ENCODE results near the gene LIPI.
"Not testable (repeated sequence)": the region's sequence is repeated elsewhere in the genome, so short reads cannot be mapped to it uniquely, and the experiment has no call there.

Gene LIPI

GRCh38 chr21:14071902-14072734 is 138.6 kb downstream of the LIPI start:
- no peak for DNase-seq

DNA sequence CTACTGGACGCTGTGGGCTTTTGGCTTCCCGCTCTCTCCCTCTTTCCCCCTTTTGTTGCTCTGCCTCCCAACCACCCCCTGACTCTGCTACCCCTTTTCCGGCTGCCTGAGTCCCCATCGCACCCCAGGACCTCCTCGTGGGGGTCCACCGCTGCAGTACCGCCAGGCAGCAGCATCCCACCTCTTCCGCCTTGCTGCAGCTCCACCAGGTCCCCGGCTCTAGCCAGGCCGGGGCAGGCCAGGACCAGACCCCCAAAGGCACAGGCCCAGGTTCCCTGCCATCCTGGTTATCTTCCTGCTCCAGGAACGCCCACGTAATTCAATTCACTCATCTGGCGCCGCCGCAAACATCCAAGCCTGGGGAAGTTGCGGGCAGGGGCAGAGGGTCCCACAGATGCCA is 139.8 kb downstream of the LIPI start:
- DNase-seq = no peak

GRCh38 chr21:14070049-14070893 is 140.5 kb downstream of the LIPI start:
- DNase-seq = no peak

- DNase-seq = no peak
Measured at GRCh38 chr21:14064296-14064645, 146.5 kb downstream of the LIPI start.

GRCh38 chr21:14063620-14064295 is 147.0 kb downstream of the LIPI start:
- DNase-seq = not testable (repeated sequence)

DNA sequence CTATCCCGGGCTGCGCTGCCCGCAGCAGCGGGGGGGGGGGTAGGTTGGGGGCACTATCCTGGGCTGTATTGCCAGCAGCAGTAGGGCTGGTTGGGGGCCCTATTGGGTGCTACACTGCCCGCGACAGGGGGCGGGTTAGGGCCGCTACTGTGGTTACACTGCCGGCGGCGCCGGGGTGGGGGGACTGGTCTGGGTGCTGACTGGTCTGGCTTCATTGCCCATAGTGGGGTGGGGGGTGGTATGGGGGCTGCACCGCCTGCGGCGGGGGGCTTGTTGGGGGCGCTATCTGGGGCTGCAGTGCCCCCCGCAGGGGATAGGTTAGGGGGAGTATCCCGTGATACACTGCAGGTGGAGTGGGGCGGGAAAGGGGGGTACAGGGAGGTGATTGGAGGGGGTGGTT is 148.1 kb downstream of the LIPI start:
- DNase-seq = not testable (repeated sequence)

GRCh38 chr21:14061820-14062219 is 148.9 kb downstream of the LIPI start:
- not testable (repeated sequence) for DNase-seq

- DNase-seq = not testable (repeated sequence)
Measured at GRCh38 chr21:14058995-14059627, 151.6 kb downstream of the LIPI start.

All from suppressor macrophage treated with lipopolysaccharide for 4 hours (primary cell).